ENCODE results near the gene BTLA. TPM values are rescaled to one million over a fixed set of nuclear protein-coding genes. Genes with fewer than 3 reads are reported as not detected.

BTLA gene
- total and polyA plus RNA-seq, 2 experiments from 2014 or later: not detected

- H3K4me1 ChIP-seq (ENCODE audit: insufficient read depth): no peaks in the 10 kb centered on the region
- H3K4me2 ChIP-seq: no peak overlapping the region
- no peaks in the 10 kb centered on the region for H3K27me3 ChIP-seq
- H3K9me3 ChIP-seq (ENCODE audit: low read depth): no peaks in the 10 kb centered on the region
- no peak for TF ChIP-seq EZH2phosphoT487 (IDR thresholded peaks at IDR 0.05; ENCODE audit: low read depth, severe bottlenecking, unreplicated experiment)
- TF ChIP-seq CTCF (IDR thresholded peaks at IDR 0.05; ENCODE audit: poor library complexity): no peak
- TF ChIP-seq EZH2 (IDR thresholded peaks at IDR 0.05; ENCODE audit: borderline replicate concordance): no peak
- no peaks in the 10 kb centered on the region for H4K20me1 ChIP-seq (ENCODE audit: insufficient read depth, poor library complexity, severe bottlenecking)
- no peak overlapping the region for H3K27ac ChIP-seq
- H3K79me2 ChIP-seq: no peaks in the 10 kb centered on the region
- no peaks in the 10 kb centered on the region for H3K36me3 ChIP-seq (replicated peaks; ENCODE audit: insufficient read depth, low read depth)
- no peak overlapping the region for H3K4me3 ChIP-seq
- no peaks in the 10 kb centered on the region for H3K9me2 ChIP-seq (replicated peaks; ENCODE audit: insufficient read depth)
- H2AFZ ChIP-seq: no peak overlapping the region
- DNase-seq (ENCODE audit: low spot score): no peak
- WGBS (ENCODE audit: low lambda C conversion rate, missing lambda C conversion rate): 89% methylated on average over 3 of the region's 3 CpGs
Measured at GRCh38 chr3:112417696-112418318, 81.5 kb downstream of the BTLA start.

GRCh38 chr3:112416391-112417212 lies 82.7 kb downstream of the BTLA start:
- Histone ChIP-seq H4K20me1 (ENCODE audit: insufficient read depth, poor library complexity, severe bottlenecking) (no peaks in the 10 kb centered on the region), H3K4me2 (no peak overlapping the region), H2AFZ (no peak overlapping the region), H3K4me1 (ENCODE audit: insufficient read depth) (no peaks in the 10 kb centered on the region), H3K4me3 (no peak overlapping the region), H3K27ac (no peak overlapping the region), H3K9me3 (ENCODE audit: low read depth) (no peaks in the 10 kb centered on the region), H3K27me3 (no peaks in the 10 kb centered on the region), H3K36me3 (replicated peaks; ENCODE audit: insufficient read depth, low read depth) (no peaks in the 10 kb centered on the region), H3K79me2 (no peaks in the 10 kb centered on the region), H3K9me2 (replicated peaks; ENCODE audit: insufficient read depth) (no peaks in the 10 kb centered on the region)
- no peak for DNase-seq (ENCODE audit: low spot score)
- 92% methylated on average over 8 of the region's 8 CpGs for WGBS (ENCODE audit: low lambda C conversion rate, missing lambda C conversion rate)
- no peak for TF ChIP-seq EZH2phosphoT487 (IDR thresholded peaks at IDR 0.05; ENCODE audit: low read depth, severe bottlenecking, unreplicated experiment)
- TF ChIP-seq EZH2 (IDR thresholded peaks at IDR 0.05; ENCODE audit: borderline replicate concordance): no peak
- no peak for TF ChIP-seq CTCF (IDR thresholded peaks at IDR 0.05; ENCODE audit: poor library complexity)

GRCh38 chr3:112415390-112415789 lies 83.9 kb downstream of the BTLA start:
- no peaks in the 10 kb centered on the region for H3K4me1 ChIP-seq (ENCODE audit: insufficient read depth)
- H3K27ac ChIP-seq: no peak overlapping the region
- H3K79me2 ChIP-seq: no peaks in the 10 kb centered on the region
- H4K20me1 ChIP-seq (ENCODE audit: insufficient read depth, poor library complexity, severe bottlenecking): no peaks in the 10 kb centered on the region
- H3K4me3 ChIP-seq: no peak overlapping the region
- H3K27me3 ChIP-seq: no peaks in the 10 kb centered on the region
- no peak overlapping the region for H2AFZ ChIP-seq
- DNase-seq (ENCODE audit: low spot score): no peak
- no peak overlapping the region for H3K4me2 ChIP-seq
- no peaks in the 10 kb centered on the region for H3K9me2 ChIP-seq (replicated peaks; ENCODE audit: insufficient read depth)
- 98% methylated on average over 6 of the region's 6 CpGs for WGBS (ENCODE audit: low lambda C conversion rate, missing lambda C conversion rate)
- H3K9me3 ChIP-seq (ENCODE audit: low read depth): no peaks in the 10 kb centered on the region
- H3K36me3 ChIP-seq (replicated peaks; ENCODE audit: insufficient read depth, low read depth): no peaks in the 10 kb centered on the region
- TF ChIP-seq EZH2phosphoT487 (IDR thresholded peaks at IDR 0.05; ENCODE audit: low read depth, severe bottlenecking, unreplicated experiment): no peak
- TF ChIP-seq CTCF (IDR thresholded peaks at IDR 0.05; ENCODE audit: poor library complexity): no peak
- no peak for TF ChIP-seq EZH2 (IDR thresholded peaks at IDR 0.05; ENCODE audit: borderline replicate concordance)

Other genes with a start within 250 kb of the BTLA start
- 0.03 and 0.72 TPM in 2 replicates for gene SLC9C1, start 205.3 kb downstream of the BTLA start, total RNA-seq
- gene SLC9C1, start 205.3 kb downstream of the BTLA start, polyA plus RNA-seq: 0.30 TPM in 1 of 2 replicates, not detected in the other
- 6.7 and 12.6 TPM in 2 replicates for gene CD200, start 166.3 kb downstream of the BTLA start, total RNA-seq
- gene CD200, start 166.3 kb downstream of the BTLA start, polyA plus RNA-seq: 14.2 and 16.8 TPM in 2 replicates
- gene ATG3, start 62.5 kb upstream of the BTLA start, total RNA-seq: 33.7 and 40.7 TPM in 2 replicates
- gene ATG3, start 62.5 kb upstream of the BTLA start, polyA plus RNA-seq: 60.2 and 62.5 TPM in 2 replicates
- gene SLC35A5, start 62.6 kb upstream of the BTLA start, total RNA-seq: 52.9 and 56.8 TPM in 2 replicates
- 30.5 and 30.8 TPM in 2 replicates for gene SLC35A5, start 62.6 kb upstream of the BTLA start, polyA plus RNA-seq
- 26.6 and 27.1 TPM in 2 replicates for gene CCDC80, start 141.7 kb upstream of the BTLA start, total RNA-seq
- 83.5 and 95.4 TPM in 2 replicates for gene CCDC80, start 141.7 kb upstream of the BTLA start, polyA plus RNA-seq